ENCODE measurements around the gene GSTM1. TPM values are rescaled to one million over a fixed set of nuclear protein-coding genes. Genes with fewer than 3 reads are reported as not detected.

The GSTM1 gene
- total RNA-seq, 1 donor from 2014 or later = not detected

- Histone ChIP-seq H4K20me1 (ENCODE audit: insufficient read depth, low read length) (no peaks in the 10 kb centered on the region), H3K4me2 (ENCODE audit: low read length) (no peak overlapping the region), H3K27me3 (ENCODE audit: insufficient read depth, low read length) (no peaks in the 10 kb centered on the region), H3K79me2 (ENCODE audit: insufficient read depth, low read length) (no peaks in the 10 kb centered on the region), H3K9me3 (ENCODE audit: insufficient read depth, low read depth, low read length) (no peaks in the 10 kb centered on the region), H3K36me3 (ENCODE audit: insufficient read depth, low read length) (no peaks in the 10 kb centered on the region), H3K9ac (ENCODE audit: low read length) (no peak overlapping the region), H3K4me3 (ENCODE audit: insufficient read depth, low read depth, low read length) (no peak overlapping the region), H3K27ac (ENCODE audit: low read depth, low read length) (no peak overlapping the region), H3K4me1 (ENCODE audit: insufficient read depth, low read length) (peaks cover 9% of the 10 kb centered on the region), H2AFZ (ENCODE audit: low read depth, low read length) (no peak overlapping the region)
- peaks cover 10% of the 10 kb centered on the region for H3K27me3 Mint-ChIP-seq (ENCODE audit: low read depth, unreplicated experiment)
- no peak for TF ChIP-seq CTCF (IDR thresholded peaks at IDR 0.05; ENCODE audit: insufficient read depth, low read depth, low read length)
- TF ChIP-seq EZH2 (IDR thresholded peaks at IDR 0.05; ENCODE audit: insufficient read depth, low read length) = no peak
- peaks cover 7% of the 10 kb centered on the region for H3K4me1 Mint-ChIP-seq (ENCODE audit: low read depth, unreplicated experiment)
- peaks cover 5% of the 10 kb centered on the region for H3K36me3 Mint-ChIP-seq (ENCODE audit: low read depth, unreplicated experiment)
- no peak overlapping the region for H3K27ac Mint-ChIP-seq (ENCODE audit: unreplicated experiment)
- H3K4me3 Mint-ChIP-seq (ENCODE audit: unreplicated experiment) = no peak overlapping the region
- H3K9me3 Mint-ChIP-seq (ENCODE audit: unreplicated experiment) = peaks cover 8% of the 10 kb centered on the region
- FAIRE-seq (no peak), DNase-seq (ENCODE audit: low read depth) (no peak)
Measured at GRCh38 chr1:109728870-109729269, 41.3 kb downstream of the GSTM1 start.

- peaks cover 10% of the 10 kb centered on the region for H3K27me3 Mint-ChIP-seq (ENCODE audit: low read depth, unreplicated experiment)
- no peak overlapping the region for H3K4me2 ChIP-seq (ENCODE audit: low read length)
- FAIRE-seq (no peak), DNase-seq (ENCODE audit: low read depth) (peak; percentile 61)
- TF ChIP-seq EZH2 (IDR thresholded peaks at IDR 0.05; ENCODE audit: insufficient read depth, low read length) = no peak
- no peak for TF ChIP-seq CTCF (IDR thresholded peaks at IDR 0.05; ENCODE audit: insufficient read depth, low read depth, low read length)
- no peaks in the 10 kb centered on the region for H3K27me3 ChIP-seq (ENCODE audit: insufficient read depth, low read length)
- H3K27ac ChIP-seq (ENCODE audit: low read depth, low read length) = no peak overlapping the region
- H3K9ac ChIP-seq (ENCODE audit: low read length) = no peak overlapping the region
- H3K4me1 Mint-ChIP-seq (ENCODE audit: low read depth, unreplicated experiment) = peaks cover 7% of the 10 kb centered on the region
- H3K36me3 Mint-ChIP-seq (ENCODE audit: low read depth, unreplicated experiment) = peaks cover 7% of the 10 kb centered on the region
- H3K4me3 ChIP-seq (ENCODE audit: insufficient read depth, low read depth, low read length) = no peak overlapping the region
- peaks cover 7% of the 10 kb centered on the region for H3K9me3 Mint-ChIP-seq (ENCODE audit: unreplicated experiment)
- no peaks in the 10 kb centered on the region for H3K79me2 ChIP-seq (ENCODE audit: insufficient read depth, low read length)
- no peak overlapping the region for H3K4me3 Mint-ChIP-seq (ENCODE audit: unreplicated experiment)
- H3K36me3 ChIP-seq (ENCODE audit: insufficient read depth, low read length) = no peaks in the 10 kb centered on the region
- peaks cover 9% of the 10 kb centered on the region for H3K4me1 ChIP-seq (ENCODE audit: insufficient read depth, low read length)
- H3K27ac Mint-ChIP-seq (ENCODE audit: unreplicated experiment) = no peak overlapping the region
- no peaks in the 10 kb centered on the region for H3K9me3 ChIP-seq (ENCODE audit: insufficient read depth, low read depth, low read length)
- H2AFZ ChIP-seq (ENCODE audit: low read depth, low read length) = no peak overlapping the region
- no peaks in the 10 kb centered on the region for H4K20me1 ChIP-seq (ENCODE audit: insufficient read depth, low read length)
Measured at GRCh38 chr1:109730666-109731065, 43.0 kb downstream of the GSTM1 start.

GRCh38 chr1:109732390-109732881, 44.8 kb downstream of the GSTM1 start:
- no peak for DNase-seq (ENCODE audit: low read depth)

More at GRCh38 chr1:109732390-109732881, 44.8 kb downstream of the GSTM1 start:
- no peak overlapping the region for H3K27ac Mint-ChIP-seq (ENCODE audit: unreplicated experiment)
- peaks cover 16% of the 10 kb centered on the region for H3K36me3 Mint-ChIP-seq (ENCODE audit: low read depth, unreplicated experiment)
- Histone ChIP-seq H4K20me1 (ENCODE audit: insufficient read depth, low read length) (no peaks in the 10 kb centered on the region), H2AFZ (ENCODE audit: low read depth, low read length) (no peak overlapping the region), H3K9ac (ENCODE audit: low read length) (no peak overlapping the region), H3K4me3 (ENCODE audit: insufficient read depth, low read depth, low read length) (no peak overlapping the region), H3K79me2 (ENCODE audit: insufficient read depth, low read length) (no peaks in the 10 kb centered on the region), H3K27ac (ENCODE audit: low read depth, low read length) (no peak overlapping the region), H3K4me1 (ENCODE audit: insufficient read depth, low read length) (peaks cover 9% of the 10 kb centered on the region), H3K9me3 (ENCODE audit: insufficient read depth, low read depth, low read length) (no peaks in the 10 kb centered on the region), H3K27me3 (ENCODE audit: insufficient read depth, low read length) (no peaks in the 10 kb centered on the region), H3K4me2 (ENCODE audit: low read length) (no peak overlapping the region), H3K36me3 (ENCODE audit: insufficient read depth, low read length) (peaks cover 3% of the 10 kb centered on the region)
- peaks cover 7% of the 10 kb centered on the region for H3K4me1 Mint-ChIP-seq (ENCODE audit: low read depth, unreplicated experiment)
- TF ChIP-seq CTCF (IDR thresholded peaks at IDR 0.05; ENCODE audit: insufficient read depth, low read depth, low read length) (no peak), EZH2 (IDR thresholded peaks at IDR 0.05; ENCODE audit: insufficient read depth, low read length) (no peak)
- peaks cover 2% of the 10 kb centered on the region for H3K9me3 Mint-ChIP-seq (ENCODE audit: unreplicated experiment)
- peaks cover 15% of the 10 kb centered on the region for H3K27me3 Mint-ChIP-seq (ENCODE audit: low read depth, unreplicated experiment)
- FAIRE-seq = no peak
- no peak overlapping the region for H3K4me3 Mint-ChIP-seq (ENCODE audit: unreplicated experiment)

Measured in astrocyte (in vitro differentiated cells and primary cell).